Measurements from ENCODE around the gene SHOC2. TPM values are rescaled to one million over a fixed set of nuclear protein-coding genes. Genes with fewer than 3 reads are reported as not detected.

SHOC2 gene
- polyA plus RNA-seq, 1 donor (not counting 4 experiments of a cell fraction or from before 2014, with no cell fraction given), result 27.7 TPM

DNA sequence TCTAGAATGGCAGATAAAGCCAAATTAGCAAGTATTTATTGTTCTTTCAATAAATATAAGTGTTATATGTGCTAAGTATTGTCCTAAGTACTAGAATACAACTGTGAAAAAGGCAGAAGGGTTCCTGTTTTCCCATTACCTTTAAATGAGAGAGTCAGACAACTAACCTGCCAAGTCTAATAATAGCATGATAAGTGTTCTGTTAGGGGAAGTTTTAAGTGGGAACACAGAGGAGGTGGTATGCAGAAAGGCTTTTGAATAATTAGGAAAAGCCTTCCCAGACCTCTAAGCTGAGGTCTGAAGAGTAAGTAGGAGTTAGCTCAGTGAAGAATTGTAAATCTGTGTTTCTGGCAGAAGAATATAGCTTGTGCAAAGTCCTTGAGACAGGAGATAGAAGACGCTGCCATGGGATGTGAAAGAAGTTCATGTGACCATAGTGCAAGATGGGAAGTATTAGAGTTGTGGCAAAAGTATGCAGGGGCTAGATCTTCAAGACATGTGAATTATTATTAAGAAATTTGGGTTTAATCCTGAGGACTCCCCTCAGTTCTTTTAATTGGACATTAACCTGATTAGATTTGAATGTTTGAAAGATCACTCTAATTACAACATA is 12.5 kb downstream of the SHOC2 start:
- no peak overlapping the region for H3K27ac ChIP-seq (ENCODE audit: control insufficient read depth, insufficient read depth, low read length)
- H3K79me2 ChIP-seq (ENCODE audit: control insufficient read depth, insufficient read depth, low read length), result peaks cover 87% of the 10 kb centered on the region
- no peaks in the 10 kb centered on the region for H3K36me3 ChIP-seq (ENCODE audit: control insufficient read depth in 2 of 2, extremely low read depth in 1 of 2, insufficient read depth in 2 of 2, low read length in 2 of 2)
- dilution Hi-C loops (cut with MboI; ENCODE audit: extremely low pct_ligation_motif_present, low sequenced_read_pairs), result no loop called here
- H2AFZ ChIP-seq (ENCODE audit: control insufficient read depth, low read length), result no peak overlapping the region
- H3K4me2 ChIP-seq (ENCODE audit: control insufficient read depth, extremely low read depth, insufficient read depth, low read depth, low read length), result peak overlapping the region; percentile 42
- H3K27me3 ChIP-seq (ENCODE audit: control insufficient read depth, extremely low read depth, insufficient read depth, low read length), result no peaks in the 10 kb centered on the region
- peaks cover 22% of the 10 kb centered on the region for H3K4me1 ChIP-seq (ENCODE audit: control insufficient read depth, extremely low read depth, insufficient read depth, low read length)
- no peak overlapping the region for H3K9ac ChIP-seq (ENCODE audit: control insufficient read depth, extremely low read depth, insufficient read depth, low read length)
- no peak overlapping the region for H3K4me3 ChIP-seq (ENCODE audit: control insufficient read depth in 2 of 3, extremely low read depth in 1 of 3, insufficient read depth in 2 of 3, low read depth in 1 of 3, low read length in 3 of 3)
- DNase-seq (ENCODE audit: low read depth, low spot score) (no peak), FAIRE-seq (peak; percentile 58)
- TF ChIP-seq EZH2 (IDR thresholded peaks at IDR 0.05; ENCODE audit: low read length), result no peak
- TF ChIP-seq, protein P1, sequence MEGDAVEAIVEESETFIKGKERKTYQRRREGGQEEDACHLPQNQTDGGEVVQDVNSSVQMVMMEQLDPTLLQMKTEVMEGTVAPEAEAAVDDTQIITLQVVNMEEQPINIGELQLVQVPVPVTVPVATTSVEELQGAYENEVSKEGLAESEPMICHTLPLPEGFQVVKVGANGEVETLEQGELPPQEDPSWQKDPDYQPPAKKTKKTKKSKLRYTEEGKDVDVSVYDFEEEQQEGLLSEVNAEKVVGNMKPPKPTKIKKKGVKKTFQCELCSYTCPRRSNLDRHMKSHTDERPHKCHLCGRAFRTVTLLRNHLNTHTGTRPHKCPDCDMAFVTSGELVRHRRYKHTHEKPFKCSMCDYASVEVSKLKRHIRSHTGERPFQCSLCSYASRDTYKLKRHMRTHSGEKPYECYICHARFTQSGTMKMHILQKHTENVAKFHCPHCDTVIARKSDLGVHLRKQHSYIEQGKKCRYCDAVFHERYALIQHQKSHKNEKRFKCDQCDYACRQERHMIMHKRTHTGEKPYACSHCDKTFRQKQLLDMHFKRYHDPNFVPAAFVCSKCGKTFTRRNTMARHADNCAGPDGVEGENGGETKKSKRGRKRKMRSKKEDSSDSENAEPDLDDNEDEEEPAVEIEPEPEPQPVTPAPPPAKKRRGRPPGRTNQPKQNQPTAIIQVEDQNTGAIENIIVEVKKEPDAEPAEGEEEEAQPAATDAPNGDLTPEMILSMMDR (optimal IDR thresholded peaks at IDR 0.05 in 1 of 3, IDR thresholded peaks at IDR 0.05 in 1 of 3, conservative IDR thresholded peaks at IDR 0.05 in 1 of 3; ENCODE audit: extremely low read depth in 1 of 3, insufficient read depth in 2 of 3, low read length in 3 of 3), result no peak
- H3K9me3 ChIP-seq (ENCODE audit: control insufficient read depth, low read depth, low read length), result no peaks in the 10 kb centered on the region
- peaks cover 6% of the 10 kb centered on the region for H4K20me1 ChIP-seq (ENCODE audit: control insufficient read depth, extremely low read depth, insufficient read depth, low read length)
- no peaks in the 10 kb centered on the region for H3K9me1 ChIP-seq (ENCODE audit: control insufficient read depth, extremely low read depth, insufficient read depth, low read length)

DNA sequence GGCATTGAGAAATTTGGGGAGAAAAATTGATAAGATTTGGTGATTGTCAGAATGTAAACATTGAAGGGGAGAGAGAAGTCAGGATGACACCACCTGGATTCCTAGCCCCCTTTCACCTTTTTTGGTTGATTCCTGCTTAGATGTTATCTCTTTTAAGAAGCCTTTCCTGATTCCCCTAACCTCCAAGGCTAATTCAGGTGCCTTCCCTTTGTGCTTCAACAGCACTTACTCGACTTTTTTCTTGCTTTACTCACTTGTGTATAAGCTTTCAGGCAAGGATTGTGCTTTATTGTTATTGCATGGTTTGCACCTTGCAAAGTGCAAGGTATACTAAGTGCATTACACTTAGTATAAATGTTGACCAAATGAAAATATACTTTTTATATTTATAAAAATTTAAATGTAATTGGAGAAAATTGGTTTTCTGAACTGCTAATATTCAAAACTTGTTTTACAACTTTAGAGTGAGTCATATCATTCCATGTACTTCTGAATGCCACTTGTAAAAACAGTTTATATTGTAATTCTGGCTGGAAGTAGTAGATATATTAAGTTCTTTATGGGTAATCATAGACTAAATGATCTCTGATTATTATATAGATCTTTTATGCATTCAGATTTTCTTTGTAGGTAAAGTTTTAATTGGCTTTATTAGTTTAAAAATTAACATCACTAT is 13.2 kb downstream of the SHOC2 start:
- dilution Hi-C loops (cut with MboI; ENCODE audit: extremely low pct_ligation_motif_present, low sequenced_read_pairs), result no loop called here
- Histone ChIP-seq H3K79me2 (ENCODE audit: control insufficient read depth, insufficient read depth, low read length) (peaks cover 87% of the 10 kb centered on the region), H3K36me3 (ENCODE audit: control insufficient read depth in 2 of 2, extremely low read depth in 1 of 2, insufficient read depth in 2 of 2, low read length in 2 of 2) (peaks cover 0 to 2% of the 10 kb centered on the region in 2 experiments), H3K27me3 (ENCODE audit: control insufficient read depth, extremely low read depth, insufficient read depth, low read length) (no peaks in the 10 kb centered on the region), H3K9me3 (ENCODE audit: control insufficient read depth, low read depth, low read length) (no peaks in the 10 kb centered on the region), H3K9me1 (ENCODE audit: control insufficient read depth, extremely low read depth, insufficient read depth, low read length) (no peaks in the 10 kb centered on the region), H3K9ac (ENCODE audit: control insufficient read depth, extremely low read depth, insufficient read depth, low read length) (no peak overlapping the region), H3K4me2 (ENCODE audit: control insufficient read depth, extremely low read depth, insufficient read depth, low read depth, low read length) (peak overlapping the region; percentile 42), H3K4me1 (ENCODE audit: control insufficient read depth, extremely low read depth, insufficient read depth, low read length) (peaks cover 22% of the 10 kb centered on the region), H2AFZ (ENCODE audit: control insufficient read depth, low read length) (no peak overlapping the region), H3K4me3 (ENCODE audit: control insufficient read depth in 2 of 3, extremely low read depth in 1 of 3, insufficient read depth in 2 of 3, low read depth in 1 of 3, low read length in 3 of 3) (no peak overlapping the region), H4K20me1 (ENCODE audit: control insufficient read depth, extremely low read depth, insufficient read depth, low read length) (peaks cover 6% of the 10 kb centered on the region), H3K27ac (ENCODE audit: control insufficient read depth, insufficient read depth, low read length) (no peak overlapping the region)
- TF ChIP-seq, protein P1 (optimal IDR thresholded peaks at IDR 0.05 in 1 of 3, IDR thresholded peaks at IDR 0.05 in 1 of 3, conservative IDR thresholded peaks at IDR 0.05 in 1 of 3; ENCODE audit: extremely low read depth in 1 of 3, insufficient read depth in 2 of 3, low read length in 3 of 3), result no peak
- no peak for TF ChIP-seq EZH2 (IDR thresholded peaks at IDR 0.05; ENCODE audit: low read length)
- DNase-seq (ENCODE audit: low read depth, low spot score) (no peak), FAIRE-seq (no peak)
